GM13976 (cell line): Measurements from ENCODE around the gene SLC22A12.

Experiments
- DNase-seq: peaks from one replicate; pipeline ENCODE4 v3.0.0; 2012; ENCODE audit warnings: low spot score
- CTCF ChIP-seq: IDR thresholded peaks from 2 replicates; pipeline ENCODE4 v1.5.1; 2012; ENCODE audit warnings: borderline replicate concordance, mild to moderate bottlenecking; ENCODE audit not compliant: insufficient read depth; ENCODE audit errors: extremely low read depth, missing control alignments, control extremely low read depth
- in situ Hi-C: fragments of 300-500 bp; cut with MboI; formaldehyde crosslinking; loops from one replicate; pipeline ENCODE4 v1.12.0; 2022; ENCODE audit warnings: low sequenced_read_pairs, mixed read lengths, inconsistent platforms; ENCODE audit not compliant: unreplicated experiment

SLC22A12 gene

GRCh38 chr11:64639885-64640284 lies 48.9 kb downstream of the SLC22A12 start:
- DNase-seq: no peak
- in situ Hi-C loops: no loop called here
- TF ChIP-seq CTCF: no peak

- in situ Hi-C loops: no loop called here
- no peak for TF ChIP-seq CTCF
- no peak for DNase-seq
These were observed 50.8 kb downstream of the SLC22A12 start for GRCh38 chr11:64641596-64642417.

GRCh38 chr11:64642418-64642735 lies 51.4 kb downstream of the SLC22A12 start:
- DNase-seq: no peak
- in situ Hi-C loops: no loop called here
- no peak for TF ChIP-seq CTCF

GRCh38 chr11:64642871-64643255 lies 51.8 kb downstream of the SLC22A12 start:
- in situ Hi-C loops: no loop called here
- no peak for TF ChIP-seq CTCF

GRCh38 chr11:64643256-64643881 lies 52.3 kb downstream of the SLC22A12 start:
- in situ Hi-C loops: no loop called here
- DNase-seq: no peak
- no peak for TF ChIP-seq CTCF

More at GRCh38 chr11:64642871-64643255, 51.8 kb downstream of the SLC22A12 start:
- DNase-seq: no peak

GRCh38 chr11:64643920-64644646 lies 53.1 kb downstream of the SLC22A12 start:
- DNase-seq: no peak
- no peak for TF ChIP-seq CTCF
- in situ Hi-C loops: no loop called here
